Sigmoid colon (tissue), 4 donors: ENCODE measurements around the gene HEPHL1.

Experiments used
- EP300 ChIP-seq, 4 donors: sonication (generic); formaldehyde crosslinking; IDR thresholded peaks; one replicate each; pipeline ENCODE4 v1.6.1; 2017; ENCODE audit warnings: antibody characterized with exemption in 4 of 4
- POLR2A ChIP-seq, 2 donors: fragments of 450-650 bp; IDR thresholded peaks; one replicate each; pipeline ENCODE4 v1.6.1; 2016; ENCODE audit warnings: antibody characterized with exemption in 2 of 2, mild to moderate bottlenecking in 2 of 2, moderate library complexity in 2 of 2
- POLR2AphosphoS5 ChIP-seq, 4 donors: sonication (generic); formaldehyde crosslinking; IDR thresholded peaks; one replicate each; pipeline ENCODE4 v1.6.1; 2017; ENCODE audit warnings: antibody characterized with exemption in 4 of 4
- TF ChIP-seq, protein P1 (sequence below), 4 experiments: fragments of 450-650 bp in 3 of 4; fragments of 200-600 bp in 1 of 4; IDR thresholded peaks; one replicate each; pipeline ENCODE4 v1.5.1; 2016 to 2019; ENCODE audit warnings: antibody characterized with exemption in 4 of 4, mild to moderate bottlenecking in 3 of 4, moderate library complexity in 2 of 4

GRCh38 chr11:94030059-94030458, 8.9 kb downstream of the HEPHL1 start:
- TF ChIP-seq POLR2AphosphoS5 (IDR thresholded peaks at IDR 0.05) (no peak), POLR2A (IDR thresholded peaks at IDR 0.05) (no peak), EP300 (IDR thresholded peaks at IDR 0.05) (no peak)
- TF ChIP-seq, protein P1, sequence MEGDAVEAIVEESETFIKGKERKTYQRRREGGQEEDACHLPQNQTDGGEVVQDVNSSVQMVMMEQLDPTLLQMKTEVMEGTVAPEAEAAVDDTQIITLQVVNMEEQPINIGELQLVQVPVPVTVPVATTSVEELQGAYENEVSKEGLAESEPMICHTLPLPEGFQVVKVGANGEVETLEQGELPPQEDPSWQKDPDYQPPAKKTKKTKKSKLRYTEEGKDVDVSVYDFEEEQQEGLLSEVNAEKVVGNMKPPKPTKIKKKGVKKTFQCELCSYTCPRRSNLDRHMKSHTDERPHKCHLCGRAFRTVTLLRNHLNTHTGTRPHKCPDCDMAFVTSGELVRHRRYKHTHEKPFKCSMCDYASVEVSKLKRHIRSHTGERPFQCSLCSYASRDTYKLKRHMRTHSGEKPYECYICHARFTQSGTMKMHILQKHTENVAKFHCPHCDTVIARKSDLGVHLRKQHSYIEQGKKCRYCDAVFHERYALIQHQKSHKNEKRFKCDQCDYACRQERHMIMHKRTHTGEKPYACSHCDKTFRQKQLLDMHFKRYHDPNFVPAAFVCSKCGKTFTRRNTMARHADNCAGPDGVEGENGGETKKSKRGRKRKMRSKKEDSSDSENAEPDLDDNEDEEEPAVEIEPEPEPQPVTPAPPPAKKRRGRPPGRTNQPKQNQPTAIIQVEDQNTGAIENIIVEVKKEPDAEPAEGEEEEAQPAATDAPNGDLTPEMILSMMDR (IDR thresholded peaks at IDR 0.05) = no peak
